SU-DHL-6 (cell line): ENCODE data around the gene RNF144A.

Experiments
- H2AFZ ChIP-seq: fragments of 200-600 bp; sonication (generic); 2 replicates; pipeline ENCODE4 v1.6.1; 2014; ENCODE audit warnings: low read depth, mild to moderate bottlenecking, moderate library complexity, mixed read lengths, antibody characterized with exemption, low read length; ENCODE audit not compliant: severe bottlenecking
- H3F3A ChIP-seq: fragments of 200-600 bp; shearing (Covaris generic); 2 replicates; pipeline ENCODE4 v1.6.0; 2016; ENCODE audit warnings: antibody characterized with exemption, mild to moderate bottlenecking; ENCODE audit not compliant: insufficient read depth
- H3K27ac ChIP-seq: fragments of 200-600 bp; sonication (generic); 2 replicates; pipeline ENCODE4 v1.5.1; 2016; ENCODE audit warnings: low read depth, mild to moderate bottlenecking, low read length, moderate library complexity, mixed read lengths
- H3K27me3 ChIP-seq: fragments of 200-600 bp; sonication (generic), shearing (Covaris generic); 2 replicates; pipeline ENCODE4 v1.6.0; 2014; ENCODE audit warnings: mild to moderate bottlenecking, low read length
- H3K36me3 ChIP-seq: fragments of 200-600 bp; sonication (generic); 2 replicates; pipeline ENCODE4 v1.6.1; 2014; ENCODE audit warnings: mild to moderate bottlenecking, low read length, mixed read lengths
- H3K4me2 ChIP-seq: fragments of 300-600, 200-600 bp; shearing (Covaris generic), sonication (generic); 2 replicates; pipeline ENCODE4 v1.6.0; 2014; ENCODE audit warnings: low read length, low read depth, mild to moderate bottlenecking; ENCODE audit not compliant: poor library complexity, severe bottlenecking
- H3K4me3 ChIP-seq: fragments of 200-600 bp; sonication (generic); 2 replicates; pipeline ENCODE4 v1.5.1; 2014; ENCODE audit warnings: antibody characterized with exemption, low read length, mild to moderate bottlenecking, mixed read lengths; ENCODE audit not compliant: insufficient read depth, poor library complexity, severe bottlenecking
- H3K79me2 ChIP-seq: fragments of 200-600 bp; sonication (generic); 2 replicates; pipeline ENCODE4 v1.6.1; 2014; ENCODE audit warnings: mild to moderate bottlenecking, low read length, moderate library complexity; ENCODE audit not compliant: insufficient read depth
- H3K9ac ChIP-seq: fragments of 200-600 bp; sonication (generic); 2 replicates; pipeline ENCODE4 v1.7.0; 2014; ENCODE audit warnings: mild to moderate bottlenecking, low read length
- H3K9me2 ChIP-seq: fragments of 200-600 bp; sonication (generic); replicated peaks from 2 replicates; pipeline ENCODE4 v1.6.1; 2014; ENCODE audit warnings: low read length; ENCODE audit not compliant: insufficient read depth
- H3K9me3 ChIP-seq: fragments of 200-600 bp; sonication (generic); 2 replicates; pipeline ENCODE4 v1.6.1; 2014; ENCODE audit warnings: low read length, mixed read lengths; ENCODE audit not compliant: insufficient read depth
- H4K20me1 ChIP-seq: fragments of 200-600 bp; sonication (generic); 2 replicates; pipeline ENCODE4 v1.6.1; 2014; ENCODE audit warnings: low read depth, mild to moderate bottlenecking, antibody characterized with exemption, low read length, moderate library complexity, mixed read lengths
- CTCF ChIP-seq: fragments of 200-600 bp; sonication (generic); IDR thresholded peaks from one replicate; pipeline ENCODE4 v1.5.1; 2017; ENCODE audit warnings: antibody characterized with exemption, mild to moderate bottlenecking, low read length, moderate library complexity; ENCODE audit not compliant: insufficient read depth, poor library complexity, severe bottlenecking
- EZH2phosphoT487 ChIP-seq: fragments of 200-600 bp; sonication (generic), shearing (Covaris generic); conservative IDR thresholded peaks from 2 replicates; pipeline ENCODE4 v1.6.1; 2018; ENCODE audit warnings: mild to moderate bottlenecking, antibody characterized with exemption, low read length, moderate library complexity, mixed read lengths

Gene RNF144A

GRCh38 chr2:7017671-7018281 lies 100.6 kb downstream of the RNF144A start:
- no peak overlapping the region for H3K27ac ChIP-seq
- H3K9me2 ChIP-seq: no peaks in the 10 kb centered on the region
- no peaks in the 10 kb centered on the region for H3K79me2 ChIP-seq

GRCh38 chr2:7018282-7018701 lies 101.1 kb downstream of the RNF144A start:
- H3K9me3 ChIP-seq: no peaks in the 10 kb centered on the region
- no peaks in the 10 kb centered on the region for H3K36me3 ChIP-seq
- H3K9ac ChIP-seq: no peak overlapping the region
- H3F3A ChIP-seq: no peaks in the 10 kb centered on the region
- no peak overlapping the region for H3K4me2 ChIP-seq
- H3K27me3 ChIP-seq: no peaks in the 10 kb centered on the region
- no peak overlapping the region for H2AFZ ChIP-seq
- H3K79me2 ChIP-seq: no peaks in the 10 kb centered on the region
- H3K4me3 ChIP-seq: no peak overlapping the region
- TF ChIP-seq CTCF (no peak), EZH2phosphoT487 (no peak)
- no peaks in the 10 kb centered on the region for H4K20me1 ChIP-seq
- H3K27ac ChIP-seq: no peak overlapping the region
- H3K9me2 ChIP-seq: no peaks in the 10 kb centered on the region

More at GRCh38 chr2:7017671-7018281, 100.6 kb downstream of the RNF144A start:
- Histone ChIP-seq H2AFZ (no peak overlapping the region), H3K36me3 (no peaks in the 10 kb centered on the region), H3K9ac (no peak overlapping the region), H3K4me2 (no peak overlapping the region), H3K27me3 (no peaks in the 10 kb centered on the region), H3K4me3 (no peak overlapping the region), H3F3A (no peaks in the 10 kb centered on the region), H3K9me3 (no peaks in the 10 kb centered on the region), H4K20me1 (no peaks in the 10 kb centered on the region)
- no peak for TF ChIP-seq CTCF
- no peak for TF ChIP-seq EZH2phosphoT487

GRCh38 chr2:7018767-7019166 lies 101.6 kb downstream of the RNF144A start:
- no peaks in the 10 kb centered on the region for H3K79me2 ChIP-seq
- H3F3A ChIP-seq: no peaks in the 10 kb centered on the region
- H3K36me3 ChIP-seq: no peaks in the 10 kb centered on the region
- H4K20me1 ChIP-seq: no peaks in the 10 kb centered on the region
- H3K9me3 ChIP-seq: no peaks in the 10 kb centered on the region
- no peak overlapping the region for H3K9ac ChIP-seq
- TF ChIP-seq EZH2phosphoT487 (no peak), CTCF (no peak)
- no peaks in the 10 kb centered on the region for H3K9me2 ChIP-seq
- H3K27ac ChIP-seq: no peak overlapping the region
- H3K4me2 ChIP-seq: no peak overlapping the region
- H3K4me3 ChIP-seq: no peak overlapping the region
- no peaks in the 10 kb centered on the region for H3K27me3 ChIP-seq
- no peak overlapping the region for H2AFZ ChIP-seq
